IPS-15b (cell line): ENCODE measurements around the gene EVL.
"Not testable (repeated sequence)": the region's sequence is repeated elsewhere in the genome, so short reads cannot be mapped to it uniquely, and the experiment has no call there.

Experiments
- H3K27me3 ChIP-seq: one replicate; pipeline ENCODE4 v1.6.1; 2013; ENCODE audit warnings: low read length; ENCODE audit not compliant: control insufficient read depth, insufficient read depth
- H3K36me3 ChIP-seq: one replicate; pipeline ENCODE4 v1.6.1; 2013; ENCODE audit warnings: low read length; ENCODE audit not compliant: control insufficient read depth, insufficient read depth
- H3K4me1 ChIP-seq: one replicate; pipeline ENCODE4 v1.6.1; 2013; ENCODE audit warnings: mild to moderate bottlenecking, low read length; ENCODE audit not compliant: control insufficient read depth, insufficient read depth
- H3K4me3 ChIP-seq: one replicate; pipeline ENCODE4 v1.5.1; 2013; ENCODE audit warnings: low read depth, low read length
- H3K9ac ChIP-seq: one replicate; pipeline ENCODE4 v1.6.1; 2013; ENCODE audit warnings: low read depth, mild to moderate bottlenecking, low read length
- H3K9me3 ChIP-seq: one replicate; pipeline ENCODE4 v1.6.1; 2013; ENCODE audit warnings: mild to moderate bottlenecking, low read length; ENCODE audit not compliant: control insufficient read depth, insufficient read depth

EVL gene

DNA sequence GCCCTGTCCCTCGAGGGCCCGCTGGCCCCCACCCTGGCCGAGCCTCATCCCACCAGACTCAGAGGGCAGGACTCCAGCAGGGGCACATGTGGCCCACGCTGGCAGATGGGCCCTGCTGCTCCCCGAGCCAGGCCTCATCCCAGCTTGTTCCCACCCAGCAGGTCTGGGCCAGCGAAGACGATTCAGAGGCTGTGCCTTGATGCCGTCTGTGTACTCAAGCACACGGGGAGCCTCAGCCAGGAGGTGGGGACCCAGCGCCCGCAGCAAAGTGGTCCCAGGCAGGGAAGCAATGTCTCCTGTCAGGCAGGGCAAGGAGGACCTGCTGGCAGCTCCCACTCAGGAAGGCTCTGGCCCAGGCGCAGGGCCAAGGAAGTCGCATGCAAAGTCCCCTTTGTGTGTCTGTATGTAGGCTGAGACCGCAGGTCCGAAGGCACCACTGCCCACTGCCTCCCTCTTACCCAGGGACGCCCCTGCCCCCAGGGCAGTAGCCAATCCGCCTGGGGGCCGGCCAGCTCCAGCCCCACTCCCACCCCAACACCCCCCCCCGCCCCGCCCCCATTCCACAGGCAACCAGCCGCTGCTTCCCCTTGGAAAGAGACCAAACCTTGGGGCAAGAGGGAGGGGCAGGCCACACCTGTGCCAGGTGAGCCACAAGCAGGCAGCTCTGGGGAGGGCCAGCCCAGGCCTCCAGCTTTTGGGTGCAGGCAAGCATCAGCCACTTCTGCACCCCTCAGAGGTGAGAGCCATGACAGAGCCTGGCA lies 84.8 kb downstream of the EVL start:
- H3K36me3 ChIP-seq, result no peaks in the 10 kb centered on the region
- no peaks in the 10 kb centered on the region for H3K9me3 ChIP-seq
- no peak overlapping the region for H3K9ac ChIP-seq
- no peak overlapping the region for H3K4me3 ChIP-seq
- no peaks in the 10 kb centered on the region for H3K27me3 ChIP-seq
- H3K4me1 ChIP-seq, result no peaks in the 10 kb centered on the region

DNA sequence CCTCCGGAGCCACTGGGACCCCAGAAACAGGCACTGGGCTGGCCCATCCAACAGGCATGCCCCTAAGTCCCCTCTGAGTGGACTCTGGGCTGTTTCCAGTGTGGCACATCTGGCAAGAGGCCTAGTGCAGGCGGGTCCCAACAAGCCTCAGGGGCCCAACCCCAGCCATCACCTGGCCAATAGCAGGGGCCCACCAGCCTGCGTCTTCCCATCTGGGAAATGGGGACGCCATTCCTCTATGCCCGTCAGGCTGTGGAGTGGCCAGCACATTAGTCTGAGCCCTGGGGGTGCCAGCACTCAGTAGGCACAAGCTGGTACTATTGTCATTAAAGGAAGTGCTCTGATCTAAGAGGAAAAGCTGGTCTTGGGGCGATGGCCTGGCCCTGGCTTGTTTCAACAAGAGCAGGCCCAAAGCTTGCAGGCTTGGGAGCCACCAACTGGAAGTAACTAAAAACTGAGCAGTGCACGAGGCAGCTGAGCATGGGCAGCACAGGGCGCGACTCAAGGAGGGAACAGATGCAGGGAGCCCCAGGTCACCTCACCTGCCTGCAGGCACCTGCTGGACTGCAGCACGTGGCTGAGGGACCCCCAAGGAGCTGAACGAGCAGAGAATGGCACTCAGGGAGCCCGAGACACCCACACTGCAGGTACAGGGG lies 85.8 kb downstream of the EVL start:
- H3K9me3 ChIP-seq, result no peaks in the 10 kb centered on the region
- H3K36me3 ChIP-seq, result no peaks in the 10 kb centered on the region
- no peaks in the 10 kb centered on the region for H3K4me1 ChIP-seq
- peaks cover under 1% of the 10 kb centered on the region for H3K27me3 ChIP-seq
- no peak overlapping the region for H3K9ac ChIP-seq
- no peak overlapping the region for H3K4me3 ChIP-seq

DNA sequence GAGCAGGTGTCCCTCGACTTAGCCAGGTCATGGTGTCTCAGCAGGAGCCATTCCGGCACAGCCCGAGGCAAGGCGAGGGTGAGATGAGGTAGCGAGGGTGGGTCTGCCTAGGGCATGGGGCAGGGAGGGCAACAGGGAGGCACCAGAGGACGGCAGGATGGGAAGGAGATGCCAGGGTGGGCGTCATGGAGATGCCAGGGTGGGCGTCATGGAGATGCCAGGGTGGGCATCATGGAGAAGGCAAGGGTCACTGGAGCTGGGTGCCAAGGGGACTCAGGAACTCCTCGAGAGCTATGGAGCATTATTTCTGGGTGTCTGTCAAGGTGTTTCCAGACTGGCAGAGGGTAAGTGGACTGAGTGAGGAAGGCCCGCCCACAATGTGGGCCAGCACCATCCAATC lies 86.9 kb downstream of the EVL start:
- Histone ChIP-seq H3K4me1 (no peaks in the 10 kb centered on the region), H3K27me3 (peaks cover 7% of the 10 kb centered on the region), H3K36me3 (no peaks in the 10 kb centered on the region), H3K4me3 (no peak overlapping the region), H3K9ac (no peak overlapping the region), H3K9me3 (no peaks in the 10 kb centered on the region)

DNA sequence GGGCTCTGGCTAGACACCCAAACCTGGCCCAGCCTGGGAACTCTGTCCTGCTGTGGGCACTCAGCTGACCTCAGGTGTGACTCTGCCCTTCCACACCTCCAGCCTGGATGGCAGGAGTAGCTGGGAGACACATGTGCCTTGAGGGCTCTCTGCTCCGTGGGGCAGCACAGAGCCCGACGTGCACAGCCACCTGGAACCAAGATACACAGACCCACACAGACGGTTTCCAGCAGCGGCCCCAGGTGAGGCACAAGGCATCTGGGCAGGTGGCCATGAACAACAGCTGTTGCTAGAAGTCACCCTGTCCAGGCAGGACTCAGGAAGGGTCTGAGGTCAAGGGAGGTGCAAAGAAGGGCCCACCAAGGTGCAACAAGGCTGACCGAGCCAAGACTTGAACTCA lies 88.3 kb downstream of the EVL start:
- no peaks in the 10 kb centered on the region for H3K36me3 ChIP-seq
- peaks cover 20% of the 10 kb centered on the region for H3K27me3 ChIP-seq
- H3K9ac ChIP-seq, result no peak overlapping the region
- no peaks in the 10 kb centered on the region for H3K4me1 ChIP-seq
- H3K4me3 ChIP-seq, result no peak overlapping the region
- H3K9me3 ChIP-seq, result no peaks in the 10 kb centered on the region

DNA sequence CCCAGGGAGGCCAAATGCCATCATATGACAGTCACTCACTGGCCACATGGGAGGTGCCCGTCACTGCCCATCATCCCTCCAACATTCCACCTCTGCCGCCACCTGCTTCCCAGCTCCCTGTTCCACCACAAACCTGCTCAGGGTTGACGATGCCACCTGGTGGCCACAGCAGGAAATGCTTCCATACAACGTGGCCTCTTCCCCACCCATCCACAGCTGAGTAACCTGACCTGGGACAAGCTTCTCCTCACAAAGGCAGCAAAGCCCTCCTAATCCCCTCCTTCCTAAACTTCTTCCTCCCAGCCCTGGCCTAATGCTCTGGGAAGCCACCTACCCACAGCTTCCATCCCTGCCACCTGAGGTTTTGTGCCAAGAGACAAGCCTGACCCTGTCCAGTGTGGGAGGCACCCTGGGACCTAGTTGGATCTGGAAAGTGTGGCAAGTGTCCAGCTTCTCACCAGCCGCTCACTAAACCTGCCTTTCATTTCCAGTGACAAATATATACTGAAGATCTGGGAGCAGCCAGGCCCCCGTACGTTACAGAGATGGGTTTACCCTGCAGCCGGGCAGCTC lies 89.9 kb downstream of the EVL start:
- Histone ChIP-seq H3K9me3 (no peaks in the 10 kb centered on the region), H3K9ac (no peak overlapping the region), H3K4me1 (no peaks in the 10 kb centered on the region), H3K4me3 (no peak overlapping the region), H3K27me3 (peaks cover 31% of the 10 kb centered on the region), H3K36me3 (no peaks in the 10 kb centered on the region)

DNA sequence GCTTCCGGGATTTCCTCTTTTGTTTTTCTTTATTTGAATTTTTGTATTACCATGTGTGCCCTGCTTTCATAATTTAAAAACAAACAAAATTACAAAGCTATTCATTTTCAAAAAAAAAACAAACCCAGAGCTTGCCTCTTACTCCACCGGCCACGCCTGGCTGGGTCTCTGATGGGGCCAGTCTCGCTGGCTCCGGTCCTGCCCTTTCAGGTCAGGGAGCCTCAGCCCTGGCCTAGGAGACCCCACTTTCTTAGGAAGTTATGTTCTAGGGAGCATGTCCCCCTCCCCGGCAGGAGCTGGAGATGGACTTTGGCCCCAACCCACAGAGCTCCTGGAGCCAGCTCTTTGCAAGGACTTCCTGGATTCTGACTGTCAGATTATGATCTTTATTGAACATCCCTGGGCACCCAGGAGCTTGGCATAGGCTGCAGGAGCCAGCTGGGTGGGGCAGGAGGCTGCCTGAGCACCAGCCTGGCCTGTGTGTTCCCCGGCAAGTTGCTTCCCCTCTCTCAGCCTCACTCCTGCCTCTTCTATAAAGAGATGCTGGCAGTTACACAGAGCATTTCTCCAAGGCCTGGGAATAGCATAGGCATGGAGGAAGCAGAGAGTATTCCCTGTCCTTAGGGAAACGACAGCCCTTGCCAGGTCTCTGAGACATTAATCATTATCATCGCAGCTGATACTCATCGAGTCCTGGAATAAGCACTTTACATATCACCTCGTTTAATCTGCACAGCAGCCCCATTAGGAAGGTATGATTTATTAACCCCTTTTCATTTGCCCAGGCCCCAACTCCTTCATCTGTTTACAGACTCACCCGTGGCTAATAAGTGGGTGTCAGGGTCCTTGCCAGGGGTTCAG lies 90.8 kb downstream of the EVL start:
- H3K4me3 ChIP-seq, result no peak overlapping the region
- H3K36me3 ChIP-seq, result no peaks in the 10 kb centered on the region
- no peak overlapping the region for H3K9ac ChIP-seq
- no peaks in the 10 kb centered on the region for H3K4me1 ChIP-seq
- H3K9me3 ChIP-seq, result no peaks in the 10 kb centered on the region
- H3K27me3 ChIP-seq, result peaks cover 39% of the 10 kb centered on the region

DNA sequence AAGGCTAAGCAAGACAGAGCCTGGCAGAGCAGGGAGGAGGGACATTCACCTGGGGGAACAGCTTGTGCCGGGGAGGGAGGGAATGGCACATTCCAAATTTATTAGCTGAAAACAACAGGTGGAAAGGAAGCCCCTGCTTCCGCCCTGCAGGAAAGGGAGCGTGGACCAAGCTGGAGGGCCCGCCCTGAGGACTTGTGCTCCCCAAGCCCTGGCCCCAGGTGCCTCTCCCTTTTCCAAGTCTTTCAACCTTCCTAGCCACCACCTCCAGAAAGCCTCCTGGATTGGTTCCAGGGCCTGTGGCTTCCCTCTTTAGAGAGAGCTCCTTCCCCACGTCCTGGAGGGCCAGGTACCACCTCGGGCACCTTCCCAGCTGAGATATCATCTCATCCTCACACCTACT lies 91.6 kb downstream of the EVL start:
- Histone ChIP-seq H3K4me3 (no peak overlapping the region), H3K9ac (no peak overlapping the region), H3K4me1 (no peaks in the 10 kb centered on the region), H3K27me3 (peaks cover 46% of the 10 kb centered on the region), H3K36me3 (no peaks in the 10 kb centered on the region), H3K9me3 (no peaks in the 10 kb centered on the region)

DNA sequence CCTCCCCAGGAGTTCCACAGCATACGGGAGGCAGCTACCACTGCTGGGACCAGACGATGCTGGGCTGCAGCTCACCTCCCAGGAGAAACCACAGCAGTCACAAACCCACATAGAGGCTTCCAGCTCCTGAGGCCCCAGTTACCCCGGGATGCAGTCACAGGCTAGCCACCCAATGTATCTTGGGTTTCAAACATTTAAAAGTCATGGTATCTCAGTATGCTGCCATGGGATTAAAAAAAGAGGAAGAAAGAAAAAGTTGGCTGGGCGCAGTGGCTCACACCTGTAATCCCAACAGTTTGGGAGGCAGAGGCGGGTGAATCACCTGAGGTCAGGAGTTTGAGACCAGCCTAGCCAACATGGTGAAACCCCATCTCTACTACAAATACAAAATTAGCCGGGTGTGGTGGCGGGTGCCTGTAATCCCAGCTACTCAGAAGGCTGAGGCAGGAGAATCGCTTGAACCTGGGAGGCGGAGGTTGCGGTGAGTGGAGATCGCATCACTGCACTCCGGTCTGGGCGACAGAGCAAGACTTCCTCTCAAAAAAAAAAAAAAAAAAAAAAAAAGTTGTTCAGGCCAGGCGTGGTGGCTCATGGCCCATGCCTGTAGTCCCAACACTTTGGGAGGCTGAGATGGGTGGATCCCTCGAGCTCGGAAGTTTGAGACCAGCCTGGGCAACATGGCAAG lies 92.5 kb downstream of the EVL start:
- not testable (repeated sequence) for H3K9ac ChIP-seq, H3K36me3 ChIP-seq, H3K4me1 ChIP-seq, H3K9me3 ChIP-seq, H3K4me3 ChIP-seq
- H3K27me3 ChIP-seq, result peaks cover 46% of the 10 kb centered on the region

DNA sequence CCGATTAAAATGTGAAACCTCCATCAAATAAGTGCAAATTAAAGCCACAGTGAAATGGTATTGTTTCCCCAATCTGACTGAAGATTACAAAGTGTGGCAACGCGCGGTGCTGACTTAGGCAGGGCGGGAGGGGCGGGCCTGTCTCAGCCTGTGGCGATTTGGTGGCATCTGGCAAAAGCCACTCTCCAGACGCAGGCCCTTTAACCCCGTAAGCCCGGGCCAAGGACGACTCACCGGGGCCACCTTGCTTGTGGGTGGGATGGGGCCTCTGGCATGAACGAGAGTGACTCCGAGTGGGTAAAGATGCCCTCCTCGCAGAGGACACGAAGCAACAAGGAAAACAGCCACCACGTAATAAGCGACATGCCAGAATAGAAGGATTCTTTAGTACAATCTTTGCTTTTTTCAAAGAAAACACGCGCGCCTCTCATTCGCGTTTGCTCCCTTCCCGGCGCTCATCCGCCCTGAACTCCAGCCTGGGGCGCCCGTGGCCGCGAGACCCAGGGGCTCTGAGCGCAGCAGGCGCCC lies 93.4 kb downstream of the EVL start:
- Histone ChIP-seq H3K9ac (no peak overlapping the region), H3K9me3 (no peaks in the 10 kb centered on the region), H3K27me3 (peaks cover 48% of the 10 kb centered on the region), H3K36me3 (no peaks in the 10 kb centered on the region), H3K4me3 (peak overlapping the region; percentile 60), H3K4me1 (no peaks in the 10 kb centered on the region)

DNA sequence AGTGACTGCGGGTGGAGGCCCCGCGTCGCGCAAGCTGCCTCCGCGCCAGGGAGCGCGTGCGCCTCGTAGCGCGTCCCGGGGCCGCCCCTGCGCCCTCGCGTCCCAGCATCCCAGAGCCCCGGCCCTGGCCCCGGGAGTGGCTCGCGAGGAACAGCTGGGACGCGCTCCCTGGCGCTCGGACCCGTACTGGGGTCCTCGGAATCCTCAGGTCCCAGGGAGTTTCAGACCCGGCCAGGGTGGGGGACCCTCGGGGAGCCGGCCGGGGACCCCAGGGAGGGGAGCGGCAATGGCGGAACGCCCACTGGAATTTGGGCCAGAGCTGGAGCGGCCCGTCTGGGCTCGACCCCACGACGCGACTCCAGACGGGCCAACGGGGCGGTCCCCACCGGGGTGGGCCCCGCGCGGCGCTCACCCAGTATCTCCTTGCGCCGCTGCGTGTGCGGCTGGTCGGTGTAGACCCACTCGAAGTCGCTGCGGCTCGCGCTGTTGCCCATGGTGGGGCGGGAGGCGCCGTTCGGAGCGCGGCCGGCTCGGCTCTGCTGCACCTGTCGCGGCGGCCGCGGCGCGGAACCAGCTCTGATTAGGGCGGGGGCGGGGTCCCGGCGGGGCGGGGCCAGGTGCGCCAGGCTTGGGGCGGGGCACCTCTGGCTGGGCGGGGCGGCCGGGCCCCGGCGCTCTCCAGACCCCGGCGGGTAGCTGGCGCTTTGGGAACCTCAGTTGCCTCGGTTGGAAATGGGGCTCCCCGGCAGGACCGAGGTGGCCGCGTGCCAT lies 94.1 kb downstream of the EVL start, which contains the start of gene DEGS2:
Gene DEGS2, minus strand, starts transcription at position 552 of the 771 bp plus-strand sequence. Its CDS starts 58 bp downstream, at position 494.
- no peaks in the 10 kb centered on the region for H3K9me3 ChIP-seq
- no peaks in the 10 kb centered on the region for H3K36me3 ChIP-seq
- H3K27me3 ChIP-seq, result peaks cover 50% of the 10 kb centered on the region
- H3K9ac ChIP-seq, result no peak within 1 kb of the TSS
- no peaks in the 10 kb centered on the region for H3K4me1 ChIP-seq
- H3K4me3 ChIP-seq, result peak within 1 kb of the TSS; percentile 60
